GM13976 (cell line): ENCODE results near the gene INTS6.
"Not testable (repeated sequence)": the region's sequence is repeated elsewhere in the genome, so short reads cannot be mapped to it uniquely, and the experiment has no call there.

ENCODE experiments used
- DNase-seq: peaks from one replicate; pipeline ENCODE4 v3.0.0; 2012; ENCODE audit warnings: low spot score
- in situ Hi-C: fragments of 300-500 bp; cut with MboI; formaldehyde crosslinking; loops from one replicate; pipeline ENCODE4 v1.12.0; 2022; ENCODE audit warnings: low sequenced_read_pairs, mixed read lengths, inconsistent platforms; ENCODE audit not compliant: unreplicated experiment
- TF ChIP-seq, protein P1 (sequence below): IDR thresholded peaks from 2 replicates; pipeline ENCODE4 v1.5.1; 2012; ENCODE audit warnings: borderline replicate concordance, mild to moderate bottlenecking; ENCODE audit not compliant: insufficient read depth; ENCODE audit errors: extremely low read depth, missing control alignments, control extremely low read depth

INTS6 gene

DNA sequence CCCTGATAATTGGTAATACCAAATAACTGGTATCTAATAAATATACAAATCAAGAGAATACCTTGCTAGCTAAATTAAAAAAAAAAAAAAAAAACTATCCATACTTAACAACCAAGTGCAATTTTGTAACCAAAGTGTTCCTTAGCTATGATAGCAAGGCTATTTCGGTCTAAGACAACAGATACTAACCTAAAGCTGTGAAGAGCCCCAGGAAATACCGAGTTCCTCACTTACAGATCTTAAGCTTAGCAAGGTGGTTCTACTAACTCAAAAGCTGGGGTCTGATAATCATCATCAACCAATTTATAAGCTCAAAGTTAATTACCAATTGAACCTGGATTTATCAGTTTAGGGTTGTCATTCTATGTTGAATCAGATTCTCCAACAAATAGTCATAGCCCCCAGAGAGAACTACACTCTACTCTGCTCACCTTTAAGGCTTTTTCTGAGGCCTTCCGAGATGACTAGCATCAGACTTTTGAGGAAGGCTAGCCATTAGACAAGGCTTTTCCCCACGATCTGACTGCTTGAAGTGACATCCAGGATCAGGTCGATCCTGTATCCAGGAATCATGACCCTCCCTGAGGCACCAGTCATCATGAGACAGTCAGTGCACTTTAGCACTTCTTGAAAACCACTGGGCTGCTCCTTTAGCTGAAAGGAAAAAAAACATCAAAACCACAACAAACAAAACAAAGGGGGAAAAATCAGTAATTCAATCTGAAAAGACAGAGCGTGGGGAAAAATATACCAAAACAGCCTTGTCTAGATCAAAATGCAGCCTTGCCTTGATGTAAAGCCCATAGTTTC is 31.9 kb downstream of the INTS6 start:
- in situ Hi-C loops = no loop called here
- TF ChIP-seq, protein P1, sequence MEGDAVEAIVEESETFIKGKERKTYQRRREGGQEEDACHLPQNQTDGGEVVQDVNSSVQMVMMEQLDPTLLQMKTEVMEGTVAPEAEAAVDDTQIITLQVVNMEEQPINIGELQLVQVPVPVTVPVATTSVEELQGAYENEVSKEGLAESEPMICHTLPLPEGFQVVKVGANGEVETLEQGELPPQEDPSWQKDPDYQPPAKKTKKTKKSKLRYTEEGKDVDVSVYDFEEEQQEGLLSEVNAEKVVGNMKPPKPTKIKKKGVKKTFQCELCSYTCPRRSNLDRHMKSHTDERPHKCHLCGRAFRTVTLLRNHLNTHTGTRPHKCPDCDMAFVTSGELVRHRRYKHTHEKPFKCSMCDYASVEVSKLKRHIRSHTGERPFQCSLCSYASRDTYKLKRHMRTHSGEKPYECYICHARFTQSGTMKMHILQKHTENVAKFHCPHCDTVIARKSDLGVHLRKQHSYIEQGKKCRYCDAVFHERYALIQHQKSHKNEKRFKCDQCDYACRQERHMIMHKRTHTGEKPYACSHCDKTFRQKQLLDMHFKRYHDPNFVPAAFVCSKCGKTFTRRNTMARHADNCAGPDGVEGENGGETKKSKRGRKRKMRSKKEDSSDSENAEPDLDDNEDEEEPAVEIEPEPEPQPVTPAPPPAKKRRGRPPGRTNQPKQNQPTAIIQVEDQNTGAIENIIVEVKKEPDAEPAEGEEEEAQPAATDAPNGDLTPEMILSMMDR = no peak
- DNase-seq = no peak

DNA sequence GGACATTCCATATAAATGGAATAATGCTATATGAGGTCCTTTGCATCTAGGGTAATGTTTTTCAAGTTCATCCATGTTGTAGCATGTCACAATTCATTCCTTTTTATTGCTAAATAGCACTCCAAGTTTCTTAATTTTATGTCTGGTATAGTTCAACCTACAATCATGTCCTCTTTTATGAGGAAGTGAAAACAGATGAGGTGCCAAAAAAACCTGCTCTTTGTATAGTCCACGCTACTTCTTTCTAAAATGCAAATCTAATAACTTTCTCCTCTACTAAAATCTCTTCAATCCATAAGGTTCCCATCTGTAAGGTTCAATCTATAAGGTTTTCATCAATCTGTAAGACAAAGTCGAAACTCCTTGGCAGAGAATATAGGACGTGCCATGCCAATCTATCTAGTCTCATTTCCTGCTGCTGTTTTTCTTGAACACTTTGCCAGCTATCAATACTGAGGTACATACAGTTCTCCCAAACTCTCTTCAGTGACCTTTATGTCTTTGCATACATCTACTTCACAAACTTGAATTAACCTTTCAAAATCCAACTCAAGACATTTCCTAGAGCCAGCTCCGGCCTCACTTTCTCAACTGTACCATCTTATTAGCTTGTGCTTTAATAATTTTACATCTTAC is 33.7 kb downstream of the INTS6 start:
- DNase-seq = no peak
- in situ Hi-C loops = no loop called here

DNA sequence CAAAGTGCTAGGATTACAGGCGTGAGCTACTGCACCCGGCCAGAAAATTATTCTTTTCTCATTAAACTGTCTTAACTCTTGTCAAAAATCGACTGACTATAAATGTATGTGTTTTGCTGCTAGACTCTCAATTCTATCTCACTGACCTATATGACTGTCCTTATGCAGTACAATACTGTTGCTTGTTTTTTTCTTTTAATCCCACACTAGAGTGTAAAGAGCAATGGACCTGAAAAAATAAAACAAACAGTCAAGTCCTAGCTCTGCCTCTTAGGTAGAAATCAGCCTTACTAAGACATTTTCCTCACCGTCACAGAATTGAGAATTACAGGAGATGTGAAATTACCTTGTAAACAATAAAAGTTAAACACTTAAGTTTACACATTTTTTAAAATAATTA is 35.1 kb downstream of the INTS6 start:
- in situ Hi-C loops = no loop called here
- no peak for DNase-seq

More for the DNA sequence above, 33.7 kb downstream of the INTS6 start:
- TF ChIP-seq, protein P1 = no peak

DNA sequence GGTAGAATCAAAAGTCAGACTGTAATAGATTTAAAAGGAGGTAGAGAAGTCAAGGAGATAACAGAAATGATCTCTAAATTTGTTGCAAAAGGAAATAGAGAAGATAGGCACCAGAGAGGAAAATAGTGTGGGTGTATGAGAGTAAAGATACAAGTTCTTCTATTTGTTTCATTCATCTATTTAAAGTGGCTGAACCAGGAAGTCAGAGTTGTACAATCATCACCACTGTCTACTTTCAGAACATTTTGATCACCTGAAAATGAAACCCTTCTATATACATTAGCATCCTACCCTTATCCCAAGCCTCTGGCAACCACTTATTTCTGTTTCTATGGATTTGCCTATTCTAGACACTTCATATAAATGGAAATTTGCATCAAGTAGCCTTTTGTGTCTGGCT is 36.7 kb downstream of the INTS6 start:
- in situ Hi-C loops = no loop called here
- TF ChIP-seq, protein P1 = no peak
- peak; percentile 11 for DNase-seq

More for the DNA sequence above, 35.1 kb downstream of the INTS6 start:
- TF ChIP-seq, protein P1 = no peak

DNA sequence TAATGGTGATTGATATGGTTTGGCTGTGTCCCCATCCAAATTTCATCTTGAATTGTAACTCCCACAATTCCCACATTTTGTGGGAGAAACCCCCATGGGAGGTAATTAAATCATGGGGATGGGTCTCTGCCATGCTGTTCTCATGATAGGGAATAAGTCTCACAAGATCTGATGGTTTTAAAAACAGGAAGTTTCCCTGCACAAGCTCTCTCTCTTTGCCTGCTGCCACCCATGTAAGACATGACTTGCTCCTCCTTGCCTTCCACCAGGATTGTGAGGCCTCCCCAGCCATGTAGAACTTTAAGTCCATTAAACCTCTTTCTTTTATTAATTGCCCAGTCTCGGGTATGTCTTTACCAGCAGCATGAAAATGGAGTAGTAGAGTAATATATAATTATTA is 37.5 kb downstream of the INTS6 start:
- DNase-seq, in situ Hi-C loops: not testable (repeated sequence)

DNA sequence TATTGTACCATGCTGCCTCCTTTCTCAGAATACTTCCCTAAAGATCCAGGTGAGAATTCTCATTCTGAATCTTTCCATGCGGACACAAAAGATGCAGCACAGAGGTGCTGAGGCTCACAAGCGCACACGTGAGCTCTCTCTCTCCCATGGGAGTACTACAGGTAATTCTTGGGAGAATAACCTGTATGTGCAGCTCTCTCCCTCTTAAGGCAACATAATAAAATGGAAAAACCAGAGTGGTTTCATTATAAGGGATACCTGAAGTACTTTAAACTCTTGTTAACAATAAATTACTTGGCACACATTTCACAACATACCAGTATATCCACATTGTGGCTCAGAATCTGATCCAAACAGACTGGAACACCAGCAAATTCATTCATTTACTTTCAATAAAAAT is 40.4 kb downstream of the INTS6 start:
- DNase-seq = no peak
- in situ Hi-C loops = no loop called here
- TF ChIP-seq, protein P1 = no peak

DNA sequence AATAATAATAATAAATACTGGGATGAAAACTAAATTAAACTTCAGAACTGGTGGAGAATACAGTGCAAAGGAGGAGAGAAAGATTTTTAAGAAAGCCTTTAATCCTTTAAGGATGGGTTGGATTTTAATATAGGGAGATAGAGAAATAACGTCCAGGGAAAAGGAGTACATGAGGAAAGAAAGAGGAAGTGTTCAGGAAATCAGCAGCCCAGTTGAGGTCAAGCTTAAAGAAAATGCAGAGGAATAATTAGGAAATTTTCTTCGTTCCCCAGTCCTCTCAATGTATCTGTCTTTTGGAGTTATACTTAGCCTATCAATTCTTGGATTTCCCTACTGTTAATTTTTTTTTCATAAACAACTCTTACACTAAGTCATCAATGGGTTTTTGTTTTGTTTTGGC is 47.7 kb downstream of the INTS6 start:
- DNase-seq = no peak
- in situ Hi-C loops = no loop called here
- TF ChIP-seq, protein P1 = no peak
